MM.1S (cell line): Measurements from ENCODE around the gene RPS6KB1.

Source experiments
- DNase-seq: peaks from one replicate; pipeline ENCODE4 v3.0.0-alpha.2; 2015
- H2AFZ ChIP-seq: fragments of 300-600 bp; sonication (generic); 2 replicates; pipeline ENCODE4 v1.6.0; 2016; ENCODE audit warnings: antibody characterized with exemption, low read length
- H3F3A ChIP-seq: fragments of 300-600 bp; sonication (generic); 2 replicates; pipeline ENCODE4 v1.6.1; 2016; ENCODE audit warnings: mild to moderate bottlenecking, antibody characterized with exemption, low read length, moderate library complexity, mixed read lengths; ENCODE audit not compliant: insufficient read depth
- H3K27ac ChIP-seq: fragments of 300-600 bp; sonication (generic); 2 replicates; pipeline ENCODE4 v1.5.1; 2016; ENCODE audit warnings: mild to moderate bottlenecking, low read length
- H3K27me3 ChIP-seq: fragments of 300-600 bp; sonication (generic); replicated peaks from 2 replicates; pipeline ENCODE4 v1.6.0; 2016; ENCODE audit warnings: low read length; ENCODE audit not compliant: insufficient read depth
- H3K36me3 ChIP-seq: fragments of 300-600 bp; sonication (generic); replicated peaks from 2 replicates; pipeline ENCODE4 v1.6.1; 2016; ENCODE audit warnings: mild to moderate bottlenecking, low read length, mixed read lengths; ENCODE audit not compliant: insufficient read depth
- H3K4me1 ChIP-seq: fragments of 300-600 bp; sonication (generic); 2 replicates; pipeline ENCODE4 v1.6.1; 2016; ENCODE audit warnings: low read length, mixed read lengths
- H3K4me2 ChIP-seq: fragments of 300-600 bp; sonication (generic); 2 replicates; pipeline ENCODE4 v1.6.0; 2016; ENCODE audit warnings: low read depth, low read length
- H3K4me3 ChIP-seq: fragments of 300-600 bp; sonication (generic); 2 replicates; pipeline ENCODE4 v1.5.1; 2016; ENCODE audit warnings: low read length, mixed read lengths
- H3K79me2 ChIP-seq: fragments of 300-600 bp; sonication (generic); 2 replicates; pipeline ENCODE4 v1.6.1; 2016; ENCODE audit warnings: mixed run types, low read length, mixed read lengths
- H3K9ac ChIP-seq: fragments of 300-600 bp; sonication (generic); 2 replicates; pipeline ENCODE4 v1.6.1; 2016; ENCODE audit warnings: low read length, mixed read lengths
- H3K9me2 ChIP-seq: fragments of 300-600 bp; sonication (generic); replicated peaks from 2 replicates; pipeline ENCODE4 v1.6.1; 2016; ENCODE audit warnings: mild to moderate bottlenecking, low read length, mixed read lengths; ENCODE audit not compliant: insufficient read depth
- H3K9me3 ChIP-seq: fragments of 300-600 bp; sonication (generic); replicated peaks from 2 replicates; pipeline ENCODE4 v1.6.1; 2016; ENCODE audit warnings: mild to moderate bottlenecking, low read length, mixed read lengths; ENCODE audit not compliant: insufficient read depth
- H4K20me1 ChIP-seq: fragments of 300-600 bp; sonication (generic); 2 replicates; pipeline ENCODE4 v1.6.1; 2016; ENCODE audit warnings: mild to moderate bottlenecking, low read length, moderate library complexity, mixed read lengths; ENCODE audit not compliant: insufficient read depth
- EZH2 ChIP-seq: fragments of 300-600 bp; sonication (generic); optimal IDR thresholded peaks from 2 replicates; pipeline ENCODE3; 2017; ENCODE audit warnings: low read depth, mild to moderate bottlenecking, antibody characterized with exemption, low read length, mixed read lengths
- EZH2phosphoT487 ChIP-seq: fragments of 300-600 bp; sonication (generic); IDR thresholded peaks from 2 replicates; pipeline ENCODE4 v1.6.1; 2018; ENCODE audit warnings: antibody characterized with exemption, low read length
- TF ChIP-seq, protein P1 (sequence below): fragments of 300-600 bp; sonication (generic); IDR thresholded peaks from 2 replicates; pipeline ENCODE4 v1.5.1; 2016; ENCODE audit warnings: antibody characterized with exemption, low read length, mixed read lengths

Gene RPS6KB1

DNA sequence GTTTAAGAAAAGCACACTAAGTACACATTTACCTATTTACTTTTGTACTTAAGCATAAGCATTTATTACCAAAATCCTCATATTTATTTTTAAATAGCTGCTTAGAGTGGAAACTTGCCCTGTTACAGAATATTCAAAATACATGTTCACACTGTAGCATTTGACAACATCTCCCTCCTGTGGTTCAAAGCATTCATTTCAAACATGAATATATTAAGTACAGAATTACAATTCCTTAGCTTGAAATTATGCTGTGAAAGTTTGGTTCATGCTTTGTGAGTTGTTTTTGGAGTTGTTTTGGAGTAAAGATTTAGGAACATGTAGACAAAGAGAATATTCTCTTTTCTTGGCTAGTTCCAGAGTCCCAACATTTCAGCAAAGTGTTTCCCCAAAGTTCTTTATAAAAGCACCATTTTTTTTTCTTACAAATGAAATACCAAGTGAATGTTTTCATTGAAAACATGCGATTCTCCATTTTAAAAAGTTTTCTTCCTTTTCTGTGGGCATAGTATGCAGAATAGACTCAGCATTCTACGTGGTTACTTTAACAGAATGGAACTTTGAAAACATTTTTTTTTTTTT, 33.4 kb upstream of the RPS6KB1 start:
- Histone ChIP-seq H3K4me1 (no peaks in the 10 kb centered on the region), H3K27me3 (no peaks in the 10 kb centered on the region), H3K9me3 (no peaks in the 10 kb centered on the region), H4K20me1 (no peaks in the 10 kb centered on the region), H3K4me3 (no peak overlapping the region), H3K4me2 (no peak overlapping the region), H3K36me3 (no peaks in the 10 kb centered on the region), H3K9ac (no peak overlapping the region), H3K79me2 (no peaks in the 10 kb centered on the region), H3K27ac (no peak overlapping the region), H2AFZ (no peak overlapping the region), H3F3A (no peaks in the 10 kb centered on the region), H3K9me2 (no peaks in the 10 kb centered on the region)
- DNase-seq, result peak; percentile 52
- TF ChIP-seq, protein P1, sequence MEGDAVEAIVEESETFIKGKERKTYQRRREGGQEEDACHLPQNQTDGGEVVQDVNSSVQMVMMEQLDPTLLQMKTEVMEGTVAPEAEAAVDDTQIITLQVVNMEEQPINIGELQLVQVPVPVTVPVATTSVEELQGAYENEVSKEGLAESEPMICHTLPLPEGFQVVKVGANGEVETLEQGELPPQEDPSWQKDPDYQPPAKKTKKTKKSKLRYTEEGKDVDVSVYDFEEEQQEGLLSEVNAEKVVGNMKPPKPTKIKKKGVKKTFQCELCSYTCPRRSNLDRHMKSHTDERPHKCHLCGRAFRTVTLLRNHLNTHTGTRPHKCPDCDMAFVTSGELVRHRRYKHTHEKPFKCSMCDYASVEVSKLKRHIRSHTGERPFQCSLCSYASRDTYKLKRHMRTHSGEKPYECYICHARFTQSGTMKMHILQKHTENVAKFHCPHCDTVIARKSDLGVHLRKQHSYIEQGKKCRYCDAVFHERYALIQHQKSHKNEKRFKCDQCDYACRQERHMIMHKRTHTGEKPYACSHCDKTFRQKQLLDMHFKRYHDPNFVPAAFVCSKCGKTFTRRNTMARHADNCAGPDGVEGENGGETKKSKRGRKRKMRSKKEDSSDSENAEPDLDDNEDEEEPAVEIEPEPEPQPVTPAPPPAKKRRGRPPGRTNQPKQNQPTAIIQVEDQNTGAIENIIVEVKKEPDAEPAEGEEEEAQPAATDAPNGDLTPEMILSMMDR, result peak; percentile 55
- TF ChIP-seq EZH2 (no peak), EZH2phosphoT487 (no peak)

DNA sequence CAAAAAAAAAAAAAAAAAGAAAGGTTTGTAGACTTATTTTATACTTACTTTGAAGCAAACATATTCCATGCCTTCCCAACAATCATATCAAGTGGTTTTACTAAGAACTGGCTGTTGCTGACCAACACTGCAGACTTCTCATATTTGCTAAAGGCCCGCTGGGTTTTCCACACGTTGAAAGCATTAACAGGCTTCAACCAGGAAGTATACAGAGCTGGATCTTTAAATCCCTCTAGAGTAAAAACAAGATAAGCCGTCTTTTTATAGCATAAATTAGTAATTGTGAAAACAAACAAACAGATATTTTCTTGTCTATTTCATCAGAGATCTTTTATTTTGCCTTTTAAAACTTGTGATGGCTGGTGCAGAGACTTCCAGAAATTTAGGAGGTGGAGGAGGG, 29.3 kb upstream of the RPS6KB1 start:
- no peaks in the 10 kb centered on the region for H4K20me1 ChIP-seq
- H2AFZ ChIP-seq, result no peak overlapping the region
- no peaks in the 10 kb centered on the region for H3K9me3 ChIP-seq
- no peak overlapping the region for H3K4me3 ChIP-seq
- H3K36me3 ChIP-seq, result no peaks in the 10 kb centered on the region
- H3K27ac ChIP-seq, result no peak overlapping the region
- no peak for DNase-seq
- no peak overlapping the region for H3K4me2 ChIP-seq
- H3K27me3 ChIP-seq, result no peaks in the 10 kb centered on the region
- no peaks in the 10 kb centered on the region for H3F3A ChIP-seq
- no peaks in the 10 kb centered on the region for H3K9me2 ChIP-seq
- H3K79me2 ChIP-seq, result no peaks in the 10 kb centered on the region
- TF ChIP-seq, protein P1, result no peak
- TF ChIP-seq EZH2 (no peak), EZH2phosphoT487 (no peak)
- no peaks in the 10 kb centered on the region for H3K4me1 ChIP-seq
- no peak overlapping the region for H3K9ac ChIP-seq

DNA sequence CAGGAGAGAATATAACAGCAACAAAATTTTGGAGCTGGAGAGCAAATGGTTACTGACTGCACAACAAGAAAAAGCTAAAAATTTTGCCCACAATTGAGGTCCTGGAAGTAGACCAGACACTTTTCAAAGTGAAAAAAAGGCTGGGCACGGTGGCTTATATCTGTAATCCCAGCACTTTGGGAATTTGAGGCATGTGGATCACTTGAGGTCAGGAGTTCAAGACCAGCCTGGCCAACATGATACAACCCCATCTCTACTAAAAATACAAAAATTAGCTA, 23.0 kb upstream of the RPS6KB1 start:
- no peaks in the 10 kb centered on the region for H3K79me2 ChIP-seq
- no peak overlapping the region for H3K27ac ChIP-seq
- no peaks in the 10 kb centered on the region for H3K36me3 ChIP-seq
- DNase-seq, result no peak
- no peaks in the 10 kb centered on the region for H3F3A ChIP-seq
- H3K4me2 ChIP-seq, result no peak overlapping the region
- H4K20me1 ChIP-seq, result no peaks in the 10 kb centered on the region
- H3K27me3 ChIP-seq, result no peaks in the 10 kb centered on the region
- no peak overlapping the region for H3K4me3 ChIP-seq
- H3K9me3 ChIP-seq, result no peaks in the 10 kb centered on the region
- no peaks in the 10 kb centered on the region for H3K4me1 ChIP-seq
- no peaks in the 10 kb centered on the region for H3K9me2 ChIP-seq
- no peak for TF ChIP-seq EZH2phosphoT487
- TF ChIP-seq, protein P1, result no peak
- TF ChIP-seq EZH2, result no peak
- H2AFZ ChIP-seq, result no peak overlapping the region
- no peak overlapping the region for H3K9ac ChIP-seq

DNA sequence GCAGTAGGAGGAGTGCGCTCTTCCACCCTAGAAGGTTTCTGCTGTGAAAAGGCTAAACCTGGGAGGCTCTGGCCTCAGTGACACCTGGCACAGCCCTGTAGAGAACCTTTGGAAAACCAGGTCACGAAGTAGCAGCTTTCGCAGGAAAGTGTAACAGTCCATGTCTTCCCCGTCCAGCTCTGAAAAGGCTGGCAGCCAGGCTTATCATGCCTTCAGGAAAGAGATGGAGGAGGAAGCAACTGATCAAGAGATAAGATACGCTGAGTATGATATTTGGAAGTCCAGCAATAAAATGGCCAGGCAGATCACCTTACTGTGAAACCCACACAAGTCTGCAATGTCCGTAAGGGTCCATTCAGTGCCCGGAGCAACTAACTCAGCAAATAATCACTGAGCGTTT, 22.4 kb upstream of the RPS6KB1 start:
- H4K20me1 ChIP-seq, result no peaks in the 10 kb centered on the region
- no peaks in the 10 kb centered on the region for H3K9me3 ChIP-seq
- DNase-seq, result no peak
- no peaks in the 10 kb centered on the region for H3K27me3 ChIP-seq
- no peaks in the 10 kb centered on the region for H3F3A ChIP-seq
- no peak overlapping the region for H3K9ac ChIP-seq
- no peaks in the 10 kb centered on the region for H3K9me2 ChIP-seq
- no peak overlapping the region for H2AFZ ChIP-seq
- no peak overlapping the region for H3K4me2 ChIP-seq
- no peak overlapping the region for H3K4me3 ChIP-seq
- no peaks in the 10 kb centered on the region for H3K36me3 ChIP-seq
- TF ChIP-seq EZH2phosphoT487 (no peak), EZH2 (no peak)
- TF ChIP-seq, protein P1, result no peak
- no peaks in the 10 kb centered on the region for H3K4me1 ChIP-seq
- no peak overlapping the region for H3K27ac ChIP-seq
- no peaks in the 10 kb centered on the region for H3K79me2 ChIP-seq
